HL-60 (cell line): ENCODE measurements around the gene MTFR1L.

Source experiments
- DNase-seq, 2 experiments: peaks; one replicate each; pipeline ENCODE4 v3.0.0-alpha.2; 2010 to 2020; ENCODE audit warnings: low read depth in 1 of 2, low spot score in 1 of 2
- H3K27ac ChIP-seq: fragments of 250-450 bp; sonication (Bioruptor Pico); replicated peaks from 2 replicates; pipeline ENCODE4 v1.5.1; 2020; ENCODE audit warnings: mild to moderate bottlenecking, moderate library complexity
- H3K27me3 ChIP-seq: fragments of 250-450 bp; sonication (Bioruptor Pico); 2 replicates; pipeline ENCODE4 v1.5.1; 2021; ENCODE audit warnings: mild to moderate bottlenecking, moderate library complexity; ENCODE audit not compliant: insufficient read depth, poor library complexity, severe bottlenecking
- H3K4me3 ChIP-seq: replicated peaks from 2 replicates; pipeline ENCODE4 v1.5.1; 2011; ENCODE audit warnings: mild to moderate bottlenecking, control low read depth, low read length; ENCODE audit not compliant: insufficient read depth
- CTCF ChIP-seq: IDR thresholded peaks from one replicate; pipeline ENCODE4 v1.5.1; 2011; ENCODE audit warnings: low read length, control low read depth, inconsistent platforms; ENCODE audit not compliant: insufficient read depth
- GABPA ChIP-seq: IDR thresholded peaks from 2 replicates; pipeline ENCODE4 v1.6.1; 2012; ENCODE audit warnings: low read depth
- POLR2AphosphoS5 ChIP-seq: IDR thresholded peaks from 2 replicates; pipeline ENCODE4 v1.6.1; 2012; ENCODE audit warnings: low read depth
- REST ChIP-seq: IDR thresholded peaks from 2 replicates; pipeline ENCODE4 v1.6.1; 2012; ENCODE audit warnings: low read depth; ENCODE audit not compliant: insufficient replicate concordance
- SPI1 ChIP-seq: IDR thresholded peaks from 2 replicates; pipeline ENCODE4 v1.6.1; 2012; ENCODE audit warnings: low read depth, mild to moderate bottlenecking, borderline replicate concordance

MTFR1L gene

GRCh38 chr1:25810341-25811299, 9.1 kb upstream of the MTFR1L start:
- no peak overlapping the region for H3K4me3 ChIP-seq
- peak overlapping the region; percentile 70 for H3K27ac ChIP-seq
- peak; percentile 43 to 69 for DNase-seq
- TF ChIP-seq SPI1 (no peak), CTCF (peak; percentile 62), GABPA (no peak), REST (no peak), POLR2AphosphoS5 (no peak)
- H3K27me3 ChIP-seq: no peaks in the 10 kb centered on the region

- no peak overlapping the region for H3K27ac ChIP-seq
- H3K27me3 ChIP-seq: no peaks in the 10 kb centered on the region
- TF ChIP-seq SPI1 (no peak), REST (no peak), CTCF (no peak), POLR2AphosphoS5 (no peak), GABPA (no peak)
- no peak overlapping the region for H3K4me3 ChIP-seq
- DNase-seq: no peak
These were observed 8.2 kb upstream of the MTFR1L start for GRCh38 chr1:25811384-25812082.

DNA sequence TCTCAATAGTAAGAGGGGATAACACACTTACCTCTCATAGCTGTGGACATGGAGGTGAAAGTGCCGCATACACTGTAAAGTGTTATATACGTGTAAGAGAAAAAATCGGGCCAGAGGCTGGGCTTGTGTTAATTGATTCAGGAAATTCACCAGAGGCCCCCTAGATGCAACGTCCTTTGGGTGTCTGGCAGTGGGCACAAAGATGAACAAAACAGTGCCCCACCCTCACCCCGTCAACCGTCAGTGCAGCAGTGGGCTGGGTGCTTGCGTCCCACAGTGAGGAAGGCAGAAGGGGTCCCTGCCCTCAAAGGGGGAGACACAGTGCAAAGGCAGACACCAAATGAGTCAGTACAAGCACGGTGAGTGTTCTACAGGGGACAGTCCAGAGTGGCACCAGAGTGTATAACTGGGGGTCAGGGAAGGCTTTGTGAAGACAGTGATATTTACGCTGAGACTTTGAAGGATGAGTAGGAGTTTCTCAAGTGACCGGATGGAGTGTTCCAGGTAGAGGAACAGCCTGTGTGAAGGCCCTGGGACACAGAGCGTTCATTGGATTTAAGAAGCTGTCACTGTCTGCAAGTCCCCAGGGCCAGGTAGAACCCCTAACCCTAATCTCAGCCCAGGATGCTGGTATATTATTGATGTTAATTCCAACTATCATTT, 6.6 kb upstream of the MTFR1L start:
- H3K27me3 ChIP-seq: no peaks in the 10 kb centered on the region
- H3K27ac ChIP-seq: no peak overlapping the region
- DNase-seq: no peak
- TF ChIP-seq GABPA (no peak), POLR2AphosphoS5 (no peak), CTCF (no peak), SPI1 (no peak), REST (no peak)
- no peak overlapping the region for H3K4me3 ChIP-seq
